GM19043 (cell line): ENCODE data around the gene PLET1.

Experiments used
- ATAC-seq: cut with Tn5 transposase; IDR thresholded peaks from one replicate; pipeline ENCODE4 v1.9.1; 2021; ENCODE audit warnings: low read depth; ENCODE audit not compliant: unreplicated experiment

PLET1 gene

GRCh38 chr11:112285841-112286311 is 25.2 kb upstream of the PLET1 start:
- no peak for ATAC-seq

GRCh38 chr11:112281726-112282125 is 21.1 kb upstream of the PLET1 start:
- ATAC-seq, result no peak

- peak; percentile 79 for ATAC-seq
Measured at GRCh38 chr11:112280268-112281126, 19.8 kb upstream of the PLET1 start.

- ATAC-seq, result peak; percentile 56
Measured at GRCh38 chr11:112279901-112280267, 19.2 kb upstream of the PLET1 start.

- ATAC-seq, result no peak
Measured at GRCh38 chr11:112278803-112279202, 18.1 kb upstream of the PLET1 start.

GRCh38 chr11:112277941-112278340 is 17.3 kb upstream of the PLET1 start:
- ATAC-seq, result no peak

GRCh38 chr11:112277029-112277428 is 16.4 kb upstream of the PLET1 start:
- ATAC-seq, result no peak

- no peak for ATAC-seq
Measured at GRCh38 chr11:112274007-112274783, 13.5 kb upstream of the PLET1 start.

GRCh38 chr11:112273066-112273465 is 12.4 kb upstream of the PLET1 start:
- no peak for ATAC-seq

GRCh38 chr11:112271242-112271641 is 10.6 kb upstream of the PLET1 start:
- no peak for ATAC-seq

- ATAC-seq, result no peak
Measured at GRCh38 chr11:112270551-112271180, 10.0 kb upstream of the PLET1 start.

- no peak for ATAC-seq
Measured at GRCh38 chr11:112269139-112269538, 8.5 kb upstream of the PLET1 start.

- ATAC-seq, result no peak
Measured at GRCh38 chr11:112268406-112268805, 7.7 kb upstream of the PLET1 start.

- no peak for ATAC-seq
Measured at GRCh38 chr11:112267188-112267591, 6.5 kb upstream of the PLET1 start.

- no peak for ATAC-seq
Measured at GRCh38 chr11:112266410-112266778, 5.7 kb upstream of the PLET1 start.

- no peak for ATAC-seq
Measured at GRCh38 chr11:112265659-112266409, 5.2 kb upstream of the PLET1 start.

- ATAC-seq, result no peak
Measured at GRCh38 chr11:112255067-112255720, 5.5 kb downstream of the PLET1 start.

GRCh38 chr11:112253605-112254242 is 6.9 kb downstream of the PLET1 start:
- no peak for ATAC-seq

- ATAC-seq, result no peak
Measured at GRCh38 chr11:112249871-112250610, 10.6 kb downstream of the PLET1 start.
